ENCODE data around the gene FAM151A.

GRCh38 chr1:54610048-54610447 lies 13.3 kb downstream of the FAM151A start:
- TF ChIP-seq CTCF (IDR thresholded peaks at IDR 0.05; ENCODE audit: low read length) (no peak), EZH2 (optimal IDR thresholded peaks at IDR 0.05; ENCODE audit: low read depth, low read length) (no peak)
